SK-N-MC (cell line): ENCODE results near the gene NOC2L.

Experiments
- EZH2 ChIP-seq: fragments of 200-600 bp; sonication (generic); IDR thresholded peaks from one replicate; pipeline ENCODE4 v1.6.1; 2017; ENCODE audit warnings: antibody characterized with exemption
- POLR2AphosphoS5 ChIP-seq: IDR thresholded peaks from 2 replicates; pipeline ENCODE4 v1.6.1; 2012; ENCODE audit warnings: mild to moderate bottlenecking, low read depth, low read length, borderline replicate concordance

DNA sequence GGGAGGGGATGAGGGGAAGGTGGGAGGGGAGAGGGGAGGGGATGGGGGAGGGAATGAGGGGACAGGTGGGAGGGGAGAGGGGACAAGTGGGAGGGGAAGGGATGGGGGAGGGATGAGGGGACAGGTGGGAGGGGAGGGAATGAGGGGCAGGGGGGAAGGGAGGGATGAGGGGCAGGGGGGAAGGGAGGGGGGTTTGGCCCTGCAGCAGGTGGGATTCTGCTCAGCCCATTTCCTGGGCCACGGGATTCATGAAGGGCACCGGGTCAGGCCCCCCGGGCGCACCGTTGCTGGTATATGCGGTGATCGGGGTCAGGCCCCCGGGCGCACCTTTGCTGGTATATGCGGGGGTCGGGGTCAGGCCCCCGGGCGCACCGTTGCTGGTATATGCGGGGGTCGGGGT is 50.4 kb downstream of the NOC2L start:
- no peak for TF ChIP-seq POLR2AphosphoS5
- no peak for TF ChIP-seq EZH2
